ENCODE data around the gene SOX9. TPM values are rescaled to one million over a fixed set of nuclear protein-coding genes. Genes with fewer than 3 reads are reported as not detected.

Gene SOX9
- total RNA-seq, 1 experiment from 2014 or later: 31.1 TPM

DNA sequence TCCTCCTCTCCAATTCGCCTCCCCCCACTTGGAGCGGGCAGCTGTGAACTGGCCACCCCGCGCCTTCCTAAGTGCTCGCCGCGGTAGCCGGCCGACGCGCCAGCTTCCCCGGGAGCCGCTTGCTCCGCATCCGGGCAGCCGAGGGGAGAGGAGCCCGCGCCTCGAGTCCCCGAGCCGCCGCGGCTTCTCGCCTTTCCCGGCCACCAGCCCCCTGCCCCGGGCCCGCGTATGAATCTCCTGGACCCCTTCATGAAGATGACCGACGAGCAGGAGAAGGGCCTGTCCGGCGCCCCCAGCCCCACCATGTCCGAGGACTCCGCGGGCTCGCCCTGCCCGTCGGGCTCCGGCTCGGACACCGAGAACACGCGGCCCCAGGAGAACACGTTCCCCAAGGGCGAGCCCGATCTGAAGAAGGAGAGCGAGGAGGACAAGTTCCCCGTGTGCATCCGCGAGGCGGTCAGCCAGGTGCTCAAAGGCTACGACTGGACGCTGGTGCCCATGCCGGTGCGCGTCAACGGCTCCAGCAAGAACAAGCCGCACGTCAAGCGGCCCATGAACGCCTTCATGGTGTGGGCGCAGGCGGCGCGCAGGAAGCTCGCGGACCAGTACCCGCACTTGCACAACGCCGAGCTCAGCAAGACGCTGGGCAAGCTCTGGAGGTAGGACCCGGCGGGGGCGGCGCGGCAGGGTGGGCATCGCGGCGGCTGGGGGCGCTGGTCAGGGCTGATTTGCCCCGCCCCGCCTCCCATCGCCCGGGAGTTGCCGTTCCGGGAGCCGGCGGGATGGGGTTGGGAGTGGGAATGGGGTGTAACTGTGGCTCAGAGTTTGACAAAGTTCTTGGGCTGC lies 567 bp downstream of the SOX9 start:
- H3K27ac ChIP-seq (ENCODE audit: low read depth, low read length, poor library complexity, severe bottlenecking): peak overlapping the region; percentile 67

DNA sequence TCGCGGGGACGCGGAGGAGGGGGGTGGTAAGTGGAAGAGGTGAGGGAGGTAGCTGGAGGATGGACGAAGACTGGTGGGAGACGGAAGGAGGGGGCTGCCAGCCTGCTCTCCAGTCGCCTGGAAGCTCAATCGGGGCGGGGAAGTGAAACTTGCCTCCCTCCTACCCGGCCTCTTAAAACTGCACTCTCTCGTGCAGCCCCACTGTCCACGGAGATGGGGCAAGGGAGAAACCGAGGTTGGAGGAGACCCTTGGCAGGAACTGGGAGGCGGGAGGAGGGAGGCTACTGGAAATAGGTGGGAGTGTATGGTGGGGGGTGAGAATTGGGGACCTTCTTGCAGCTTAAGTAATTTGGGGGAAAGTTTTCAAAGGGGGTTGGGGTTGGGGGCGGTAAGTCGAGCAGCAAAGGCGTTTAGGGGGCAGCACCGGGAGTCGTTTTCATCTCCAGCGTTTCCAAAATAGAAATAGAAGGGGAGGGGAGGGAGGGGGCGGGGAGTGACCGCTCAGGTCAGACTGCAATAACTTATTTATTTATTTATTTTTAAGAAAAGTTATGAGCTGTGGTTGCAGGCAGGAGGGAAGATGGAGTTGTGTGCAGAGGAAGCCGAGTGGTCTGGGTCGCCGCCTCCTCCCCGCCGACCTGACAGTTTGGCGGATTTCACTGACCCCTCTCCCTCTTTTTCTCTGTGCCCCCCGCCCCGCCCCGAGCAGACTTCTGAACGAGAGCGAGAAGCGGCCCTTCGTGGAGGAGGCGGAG lies 1.4 kb downstream of the SOX9 start:
- TF ChIP-seq, protein P1, sequence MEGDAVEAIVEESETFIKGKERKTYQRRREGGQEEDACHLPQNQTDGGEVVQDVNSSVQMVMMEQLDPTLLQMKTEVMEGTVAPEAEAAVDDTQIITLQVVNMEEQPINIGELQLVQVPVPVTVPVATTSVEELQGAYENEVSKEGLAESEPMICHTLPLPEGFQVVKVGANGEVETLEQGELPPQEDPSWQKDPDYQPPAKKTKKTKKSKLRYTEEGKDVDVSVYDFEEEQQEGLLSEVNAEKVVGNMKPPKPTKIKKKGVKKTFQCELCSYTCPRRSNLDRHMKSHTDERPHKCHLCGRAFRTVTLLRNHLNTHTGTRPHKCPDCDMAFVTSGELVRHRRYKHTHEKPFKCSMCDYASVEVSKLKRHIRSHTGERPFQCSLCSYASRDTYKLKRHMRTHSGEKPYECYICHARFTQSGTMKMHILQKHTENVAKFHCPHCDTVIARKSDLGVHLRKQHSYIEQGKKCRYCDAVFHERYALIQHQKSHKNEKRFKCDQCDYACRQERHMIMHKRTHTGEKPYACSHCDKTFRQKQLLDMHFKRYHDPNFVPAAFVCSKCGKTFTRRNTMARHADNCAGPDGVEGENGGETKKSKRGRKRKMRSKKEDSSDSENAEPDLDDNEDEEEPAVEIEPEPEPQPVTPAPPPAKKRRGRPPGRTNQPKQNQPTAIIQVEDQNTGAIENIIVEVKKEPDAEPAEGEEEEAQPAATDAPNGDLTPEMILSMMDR (conservative IDR thresholded peaks at IDR 0.05; ENCODE audit: low read depth, low read length): no peak

More for the DNA sequence above, 567 bp downstream of the SOX9 start:
- TSS peak; percentile 50 for BruUV-seq (replicated peaks)
- TF ChIP-seq, protein P1 (conservative IDR thresholded peaks at IDR 0.05; ENCODE audit: low read depth, low read length): peak; percentile 22; the same call in 1 of the 2 replicates
- TF ChIP-seq EZH2 (IDR thresholded peaks at IDR 0.05; ENCODE audit: borderline replicate concordance, low read depth, low read length, poor library complexity, severe bottlenecking): no peak
- ChIA-PET POLR2A (ENCODE audit: low non-redundant PET) (interaction anchor here (0.6 to 0.7 kb wide), 5 partner anchors 253 to 392 kb away, joined by 3 to 15 read pairs (median 4); no protein-coding TSS in a partner anchor), CTCF (interaction anchor here (0.6 to 2.3 kb wide), 7 partner anchors 357 to 661 kb away, joined by 3 to 10 read pairs (median 4); no protein-coding TSS in a partner anchor)
- DNase-seq (ENCODE audit: low spot score): peak; percentile 54
- Histone ChIP-seq H3K4me3 (ENCODE audit: low read depth, low read length, poor library complexity, severe bottlenecking) (peak overlapping the region; percentile 93), H3K4me1 (ENCODE audit: insufficient read depth, low read length, poor library complexity, severe bottlenecking) (peaks cover 39% of the 10 kb centered on the region), H3K27me3 (replicated peaks; ENCODE audit: insufficient read depth, low read depth, low read length, poor library complexity) (no peaks in the 10 kb centered on the region), H3K9me3 (ENCODE audit: low read depth, low read length, poor library complexity, severe bottlenecking) (no peaks in the 10 kb centered on the region), H3K36me3 (ENCODE audit: insufficient read depth, low read length, poor library complexity, severe bottlenecking) (peaks cover 29% of the 10 kb centered on the region)
- intact Hi-C loops (cut with micrococcal nuclease; ENCODE audit: unreplicated experiment): loop anchor here (2.0 to 10.0 kb wide), 6 partner anchors 213 to 419 kb away; no protein-coding TSS in a partner anchor

More for the DNA sequence above, 1.4 kb downstream of the SOX9 start:
- ChIA-PET POLR2A (ENCODE audit: low non-redundant PET) (interaction anchor here (0.6 to 0.7 kb wide), 2 partner anchors 26 to 285 kb away, joined by 3 read pairs; no protein-coding TSS in a partner anchor), CTCF (interaction anchor here (2.3 kb wide), 1 partner anchor 418 kb away, joined by 9 read pairs; no protein-coding TSS in a partner anchor)
- H3K9me3 ChIP-seq (ENCODE audit: low read depth, low read length, poor library complexity, severe bottlenecking): no peaks in the 10 kb centered on the region
- peak; percentile 48 for DNase-seq (ENCODE audit: low spot score)
- H3K27me3 ChIP-seq (replicated peaks; ENCODE audit: insufficient read depth, low read depth, low read length, poor library complexity): no peaks in the 10 kb centered on the region
- H3K4me3 ChIP-seq (ENCODE audit: low read depth, low read length, poor library complexity, severe bottlenecking): peak overlapping the region; percentile 93
- BruUV-seq (replicated peaks): no TSS peak
- peak overlapping the region; percentile 67 for H3K27ac ChIP-seq (ENCODE audit: low read depth, low read length, poor library complexity, severe bottlenecking)
- H3K36me3 ChIP-seq (ENCODE audit: insufficient read depth, low read length, poor library complexity, severe bottlenecking): peaks cover 29% of the 10 kb centered on the region
- intact Hi-C loops (cut with micrococcal nuclease; ENCODE audit: unreplicated experiment): loop anchor here (5.0 to 10.0 kb wide), 5 partner anchors 213 to 310 kb away; no protein-coding TSS in a partner anchor
- H3K4me1 ChIP-seq (ENCODE audit: insufficient read depth, low read length, poor library complexity, severe bottlenecking): peaks cover 39% of the 10 kb centered on the region

Measured in A673 (cell line).